ENCODE results near the gene SCGN. TPM values are rescaled to one million over a fixed set of nuclear protein-coding genes. Genes with fewer than 3 reads are reported as not detected.
A peak's percentile ranks its signal among the peaks of the same experiment; 100 is the strongest.

SCGN gene
- total RNA-seq, 6 experiments from 2014 or later = 0.74 to 2.2 (median 0.99) TPM

- TF ChIP-seq, protein P1, sequence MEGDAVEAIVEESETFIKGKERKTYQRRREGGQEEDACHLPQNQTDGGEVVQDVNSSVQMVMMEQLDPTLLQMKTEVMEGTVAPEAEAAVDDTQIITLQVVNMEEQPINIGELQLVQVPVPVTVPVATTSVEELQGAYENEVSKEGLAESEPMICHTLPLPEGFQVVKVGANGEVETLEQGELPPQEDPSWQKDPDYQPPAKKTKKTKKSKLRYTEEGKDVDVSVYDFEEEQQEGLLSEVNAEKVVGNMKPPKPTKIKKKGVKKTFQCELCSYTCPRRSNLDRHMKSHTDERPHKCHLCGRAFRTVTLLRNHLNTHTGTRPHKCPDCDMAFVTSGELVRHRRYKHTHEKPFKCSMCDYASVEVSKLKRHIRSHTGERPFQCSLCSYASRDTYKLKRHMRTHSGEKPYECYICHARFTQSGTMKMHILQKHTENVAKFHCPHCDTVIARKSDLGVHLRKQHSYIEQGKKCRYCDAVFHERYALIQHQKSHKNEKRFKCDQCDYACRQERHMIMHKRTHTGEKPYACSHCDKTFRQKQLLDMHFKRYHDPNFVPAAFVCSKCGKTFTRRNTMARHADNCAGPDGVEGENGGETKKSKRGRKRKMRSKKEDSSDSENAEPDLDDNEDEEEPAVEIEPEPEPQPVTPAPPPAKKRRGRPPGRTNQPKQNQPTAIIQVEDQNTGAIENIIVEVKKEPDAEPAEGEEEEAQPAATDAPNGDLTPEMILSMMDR (IDR thresholded peaks at IDR 0.05) = no peak
- no peak for TF ChIP-seq POLR2A (IDR thresholded peaks at IDR 0.05)
These were observed 79.7 kb downstream of the SCGN start for GRCh38 chr6:25731721-25732120.

DNA sequence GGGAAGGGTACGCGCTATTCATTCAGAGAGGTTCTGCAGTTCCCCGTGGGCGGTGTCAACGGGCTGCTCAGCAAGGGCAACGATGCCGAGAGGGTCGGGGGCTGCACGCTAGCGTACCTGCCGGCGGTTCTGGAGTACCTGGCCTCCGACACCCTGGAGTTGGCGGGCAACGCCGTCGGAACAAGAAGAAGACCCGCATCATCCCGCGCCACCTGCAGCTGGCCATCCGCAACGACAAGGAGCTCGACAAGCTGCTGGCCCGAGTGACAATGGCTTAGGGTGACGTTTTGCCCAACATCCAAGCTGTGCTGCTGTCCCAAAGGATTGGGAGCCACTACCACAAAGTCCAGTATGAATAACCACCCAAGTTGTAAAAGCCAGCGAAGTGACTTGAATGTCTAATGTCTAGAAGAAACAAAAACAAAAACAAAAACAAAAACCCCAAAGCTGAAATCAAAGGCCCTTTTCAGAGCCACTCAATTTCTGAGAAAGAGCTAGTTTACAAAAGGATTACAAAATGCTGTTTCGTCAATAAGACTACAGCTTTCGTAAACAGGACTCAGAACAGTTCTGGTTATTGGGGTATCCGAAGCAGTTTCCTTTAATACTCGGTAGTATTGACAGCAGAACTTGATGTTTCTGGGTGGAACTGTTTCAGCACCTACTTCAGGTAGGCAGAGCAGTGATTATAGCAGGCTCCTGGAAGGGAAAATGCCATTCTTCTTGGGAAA is 80.6 kb downstream of the SCGN start:
- Histone ChIP-seq H3K4me3 (peak overlapping the region in 1 of 3 donors; percentile 14), H3K27ac (peak overlapping the region in 1 of 3 donors; percentile 9), H3K4me1 (no peaks in the 10 kb centered on the region), H3K9me3 (no peaks in the 10 kb centered on the region), H3K36me3 (no peaks in the 10 kb centered on the region), H3K27me3 (no peaks in the 10 kb centered on the region)
- ATAC-seq (peak; percentile 55 to 83 (median 74)), DNase-seq (peak in 1 of 3 donors; percentile 25)
- no peak for TF ChIP-seq POLR2A (IDR thresholded peaks at IDR 0.05)
- TF ChIP-seq, protein P1 (IDR thresholded peaks at IDR 0.05) = peak in 2 of 4 donors; percentile 13 to 15
- intact Hi-C loops (cut with DNase I) = no loop called here
- WGBS (ENCODE audit: insufficient coverage, low coverage, low lambda C conversion rate, missing lambda C conversion rate) = 38% methylated on average over 9 of the region's 30 CpGs

More at GRCh38 chr6:25731721-25732120, 79.7 kb downstream of the SCGN start:
- intact Hi-C loops (cut with DNase I) = no loop called here
- Histone ChIP-seq H3K4me3 (no peak overlapping the region), H3K27me3 (no peaks in the 10 kb centered on the region), H3K36me3 (no peaks in the 10 kb centered on the region), H3K9me3 (no peaks in the 10 kb centered on the region), H3K4me1 (no peaks in the 10 kb centered on the region), H3K27ac (no peak overlapping the region)
- 94% methylated on average over 5 of the region's 15 CpGs for WGBS (ENCODE audit: insufficient coverage, low coverage, low lambda C conversion rate, missing lambda C conversion rate)
- no peak for ATAC-seq
- no peak for DNase-seq

GRCh38 chr6:25735261-25735660 is 83.2 kb downstream of the SCGN start:
- no peak for DNase-seq
- intact Hi-C loops (cut with DNase I) = no loop called here
- no peaks in the 10 kb centered on the region for H3K9me3 ChIP-seq
- no peaks in the 10 kb centered on the region for H3K27me3 ChIP-seq
- no peaks in the 10 kb centered on the region for H3K4me1 ChIP-seq
- no peak overlapping the region for H3K4me3 ChIP-seq
- no peak overlapping the region for H3K27ac ChIP-seq
- no peaks in the 10 kb centered on the region for H3K36me3 ChIP-seq
- TF ChIP-seq, protein P1 (IDR thresholded peaks at IDR 0.05) = no peak
- TF ChIP-seq POLR2A (IDR thresholded peaks at IDR 0.05) = no peak
- ATAC-seq = no peak

- intact Hi-C loops (cut with DNase I) = no loop called here
- Histone ChIP-seq H3K27ac (no peak overlapping the region), H3K4me1 (peaks cover 0 to 28% (median 9%) of the 10 kb centered on the region in 4 donors), H3K4me3 (no peak overlapping the region), H3K36me3 (no peaks in the 10 kb centered on the region), H3K27me3 (no peaks in the 10 kb centered on the region), H3K9me3 (no peaks in the 10 kb centered on the region)
- DNase-seq (no peak), ATAC-seq (no peak)
- TF ChIP-seq, protein P1 (IDR thresholded peaks at IDR 0.05) = no peak
- TF ChIP-seq POLR2A (IDR thresholded peaks at IDR 0.05) = no peak
These were observed 91.9 kb downstream of the SCGN start for GRCh38 chr6:25743868-25744267.

All from right lobe of liver (tissue), 6 donors.